Superior temporal gyrus (tissue), 1 donor: ENCODE data around the gene FASLG.

Experiments
- DNase-seq: peaks from one replicate; pipeline ENCODE4 v3.0.0-alpha.2; 2016; ENCODE audit errors: extremely low spot score

Gene FASLG

DNA sequence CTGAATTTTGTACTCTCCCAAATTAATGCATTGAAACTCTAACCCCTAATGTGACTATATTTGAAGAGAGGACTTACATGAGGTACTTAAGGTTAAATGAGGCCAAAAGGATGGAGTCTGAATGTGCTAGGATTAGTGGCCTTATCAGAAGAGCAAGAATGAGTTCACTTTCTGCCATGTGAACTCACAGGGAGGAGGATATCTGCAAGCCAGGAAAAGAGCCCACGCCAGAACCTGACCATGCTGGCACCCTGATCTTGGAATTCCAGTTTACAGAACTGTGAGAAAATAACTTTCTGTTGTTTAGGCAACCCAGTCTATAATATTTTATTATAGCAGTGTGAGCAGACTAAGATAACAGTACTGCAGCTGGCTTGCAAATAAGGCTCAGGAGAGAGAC is 12.2 kb upstream of the FASLG start:
- no peak for DNase-seq

DNA sequence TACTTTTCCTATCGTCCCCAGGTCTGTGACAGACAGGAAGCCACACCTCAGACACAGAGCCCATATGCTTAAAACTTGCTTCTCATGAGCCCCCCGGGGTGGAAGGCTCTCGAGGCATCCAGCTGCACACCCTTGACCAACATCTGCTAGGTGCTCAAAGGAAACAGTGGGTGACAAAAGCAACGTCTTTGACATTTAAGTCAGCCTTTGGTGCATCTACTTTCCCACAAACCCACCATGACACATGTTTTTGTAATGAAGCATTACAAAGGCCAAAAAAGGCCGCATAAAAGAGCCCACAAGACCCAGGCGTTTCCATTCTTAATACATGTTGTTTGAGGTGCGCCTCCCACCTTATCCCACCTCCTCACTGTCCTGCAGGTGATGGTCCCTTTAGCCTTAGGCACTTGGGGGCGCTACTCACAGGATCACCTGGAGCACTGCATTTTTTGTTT is 11.8 kb upstream of the FASLG start:
- DNase-seq = no peak

DNA sequence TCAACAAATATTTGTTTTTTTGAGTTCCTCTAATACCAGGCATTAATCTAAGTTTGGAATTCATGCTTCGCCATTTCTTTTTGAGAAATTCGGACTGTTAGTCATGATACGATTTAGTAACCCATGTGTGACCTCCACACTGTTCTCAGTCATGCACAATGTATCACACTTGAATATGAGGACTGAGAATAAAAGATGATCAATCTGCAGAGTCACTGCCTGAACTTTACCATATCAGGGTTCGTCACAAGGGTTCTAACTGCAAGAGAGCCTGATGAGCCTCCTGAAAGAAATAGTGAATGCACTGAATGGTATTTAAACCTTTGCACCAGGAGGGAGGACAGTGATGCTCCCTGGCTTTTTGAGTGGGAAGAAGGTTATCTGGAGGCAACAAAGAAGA is 10.9 kb upstream of the FASLG start:
- no peak for DNase-seq

DNA sequence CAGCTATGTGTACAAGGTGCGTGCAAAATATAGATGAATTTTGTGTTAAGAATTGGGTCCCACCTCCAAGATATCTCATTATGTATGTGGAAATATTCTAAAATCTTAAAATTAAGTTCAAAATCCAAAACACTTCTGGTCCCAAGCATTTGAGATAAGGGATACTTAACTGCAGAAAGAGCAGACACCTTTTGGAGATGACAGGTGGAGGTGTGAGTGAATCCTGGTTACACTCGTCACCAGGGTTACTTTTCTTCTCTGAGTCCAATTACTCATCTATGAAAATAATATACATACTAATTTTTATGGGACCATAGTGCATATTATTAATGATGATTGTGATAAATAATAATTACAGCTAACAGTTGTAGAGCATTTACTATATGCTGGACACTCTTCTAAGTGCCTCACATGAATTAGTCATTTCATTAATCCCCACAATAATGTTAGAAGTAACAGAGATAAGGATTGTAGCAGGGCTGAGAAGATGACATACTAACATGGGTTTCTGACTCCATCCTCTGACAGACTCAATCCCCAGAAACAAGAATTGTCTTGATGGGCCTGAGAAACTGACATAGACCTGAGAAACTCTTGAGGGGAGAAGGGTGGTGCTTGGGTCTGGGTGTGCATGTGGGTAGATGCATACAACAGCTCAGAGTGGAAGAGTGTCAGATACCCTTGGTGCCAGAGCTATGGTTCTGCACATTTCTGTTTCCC is 8.3 kb upstream of the FASLG start:
- DNase-seq = no peak

DNA sequence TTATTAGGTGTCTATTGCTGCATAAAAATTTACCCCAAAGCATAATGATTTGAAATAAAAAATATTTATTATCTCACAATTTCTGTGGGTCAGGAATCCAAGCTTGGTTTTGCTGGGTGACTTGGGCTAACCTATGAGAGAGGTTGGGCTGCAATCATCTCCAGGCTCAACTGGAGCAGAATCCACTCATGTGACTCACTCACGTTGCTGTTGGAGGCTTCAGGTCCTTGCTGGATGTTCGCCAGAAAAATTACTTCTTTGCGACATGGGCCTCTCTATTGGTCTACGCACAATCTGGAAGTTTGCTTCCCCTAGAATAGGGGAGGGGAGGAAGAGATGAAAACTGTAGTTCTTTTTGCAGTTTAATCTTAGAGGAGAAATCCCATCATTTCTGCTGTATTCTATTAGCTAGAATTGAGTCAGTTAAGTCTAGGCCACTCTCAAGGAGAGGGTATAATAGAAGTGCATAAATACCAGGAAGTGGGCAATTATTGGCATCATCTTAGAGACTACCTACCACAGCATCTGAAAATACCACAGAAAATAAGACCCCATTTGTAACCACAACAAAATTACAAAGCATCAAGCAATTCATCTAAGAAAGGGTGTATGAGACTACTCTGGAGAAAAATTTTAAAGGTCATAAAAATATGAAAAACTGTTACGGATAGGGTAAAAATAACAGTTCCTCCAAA is 5.7 kb upstream of the FASLG start:
- no peak for DNase-seq

DNA sequence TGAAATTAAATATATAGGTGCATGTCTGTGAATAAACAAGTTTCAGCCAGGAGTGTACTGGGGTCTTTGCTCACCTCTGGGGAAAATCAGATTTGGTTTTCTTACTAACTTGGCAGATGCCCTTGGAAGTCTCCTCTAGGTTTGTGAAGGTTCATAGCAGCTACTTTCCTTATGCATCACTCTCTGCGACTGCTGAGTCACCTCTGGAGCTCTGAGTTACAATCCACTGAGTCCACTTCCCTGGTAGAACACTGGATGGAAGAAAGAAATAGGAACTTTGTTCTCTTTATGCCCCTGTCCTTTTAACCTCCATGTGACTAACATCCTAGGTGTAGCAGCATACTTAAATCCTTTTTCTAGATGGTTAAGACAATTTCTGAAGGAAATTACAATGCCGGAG is 4.4 kb upstream of the FASLG start:
- no peak for DNase-seq

DNA sequence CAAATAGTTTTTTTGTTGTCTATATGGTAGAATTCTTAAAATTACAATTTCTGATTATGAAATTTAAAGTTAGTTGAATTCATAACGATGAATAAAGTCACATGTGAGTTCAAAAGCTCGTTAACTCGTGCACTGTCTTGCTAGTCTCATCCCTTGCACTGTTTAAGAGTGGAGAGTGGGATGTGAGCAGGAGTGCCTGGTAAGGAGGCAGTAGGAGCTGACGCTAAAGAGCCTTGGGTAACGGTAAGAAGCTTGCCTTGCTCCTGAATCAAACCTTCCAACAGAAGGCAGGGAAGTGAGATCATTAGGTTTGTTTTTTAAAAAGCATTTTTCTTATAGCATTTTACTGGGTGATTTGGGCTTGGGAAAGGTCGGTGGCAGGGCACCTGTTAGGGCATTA is 2.3 kb upstream of the FASLG start:
- DNase-seq = no peak

DNA sequence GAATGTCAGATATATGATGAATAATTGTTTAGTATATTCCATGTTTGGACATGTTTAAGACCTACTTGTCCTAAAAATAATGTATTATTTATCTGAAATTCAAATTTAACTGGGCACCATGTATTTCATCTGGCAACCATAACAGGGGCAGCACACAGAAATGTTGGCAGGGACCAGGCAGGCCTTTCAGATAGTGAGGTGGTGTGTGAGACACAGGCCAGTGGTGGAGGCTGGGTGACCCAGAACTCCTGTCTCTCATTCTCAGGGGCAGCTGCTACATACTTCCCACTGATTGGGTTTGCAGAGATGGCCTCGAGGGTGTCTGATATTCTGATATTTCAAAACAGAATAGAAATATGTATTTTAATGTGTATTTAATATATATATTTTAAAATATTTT is 1.3 kb upstream of the FASLG start:
- no peak for DNase-seq

DNA sequence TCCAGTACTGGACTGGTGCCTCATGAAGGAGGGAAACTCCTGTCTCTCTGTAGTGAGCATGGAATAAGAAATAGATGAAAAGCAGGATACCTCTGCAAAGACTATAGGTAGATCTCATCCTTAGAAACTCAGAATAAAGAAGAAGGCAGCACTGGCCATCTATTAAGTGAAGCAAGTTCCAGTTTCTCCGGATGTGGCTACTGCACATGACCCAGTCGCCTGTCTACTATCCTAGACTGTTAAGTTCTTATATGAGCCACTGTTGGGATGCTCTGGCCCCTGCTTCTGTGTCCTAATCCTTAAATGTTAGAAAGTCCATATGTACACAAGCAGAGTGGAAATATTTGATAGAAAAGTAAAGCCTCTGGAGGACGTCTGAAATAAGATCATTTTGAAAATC is 2.2 kb downstream of the FASLG start:
- DNase-seq = no peak

DNA sequence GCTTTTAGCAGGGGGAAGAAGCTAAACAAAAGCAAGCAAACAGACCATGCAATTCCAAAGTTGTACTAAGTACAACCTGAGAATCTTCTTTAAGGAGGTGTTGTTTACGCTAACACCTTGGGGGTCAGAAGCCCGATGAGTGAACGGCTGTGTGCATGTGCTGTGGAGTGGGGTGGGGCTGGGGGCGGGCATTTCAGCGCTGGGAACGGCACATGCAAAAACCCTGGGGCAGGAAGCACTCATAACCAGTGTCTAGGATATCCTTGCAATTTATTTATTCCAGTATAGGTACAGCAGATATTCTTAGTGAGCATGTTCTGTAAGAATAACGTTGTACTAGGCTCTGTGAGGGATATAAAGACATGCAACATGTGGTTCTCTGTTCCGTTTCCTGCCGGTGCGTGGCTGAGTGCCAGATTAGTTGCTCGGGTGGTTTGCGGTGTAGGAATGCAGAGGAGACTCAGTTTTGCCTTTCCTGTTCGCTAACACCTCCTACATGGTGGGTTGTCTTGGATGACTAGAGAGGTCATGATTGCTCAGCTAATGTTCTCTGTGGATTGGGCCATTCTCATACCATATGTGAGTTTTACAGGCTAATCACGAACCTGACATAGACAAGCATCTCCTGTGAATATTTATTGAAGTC is 3.7 kb downstream of the FASLG start:
- no peak for DNase-seq

DNA sequence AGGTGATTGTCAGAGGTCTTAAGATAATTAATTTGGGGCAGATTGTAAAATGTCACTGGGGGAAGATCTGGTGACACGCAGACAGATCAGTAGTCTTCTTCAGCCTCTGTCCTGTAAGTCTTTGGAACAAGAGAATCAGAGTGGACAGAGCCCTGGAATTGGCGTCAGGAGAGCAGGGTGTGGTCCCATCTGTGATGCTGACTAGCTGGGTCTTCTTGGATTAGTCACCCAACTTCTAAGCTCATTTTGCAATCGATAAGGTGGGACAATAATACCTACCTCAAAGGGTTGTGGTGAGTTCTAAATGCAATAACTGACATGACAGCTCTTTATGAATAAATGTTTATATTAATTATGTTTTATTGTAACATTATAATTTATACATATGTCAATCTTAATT is 4.8 kb downstream of the FASLG start:
- no peak for DNase-seq

DNA sequence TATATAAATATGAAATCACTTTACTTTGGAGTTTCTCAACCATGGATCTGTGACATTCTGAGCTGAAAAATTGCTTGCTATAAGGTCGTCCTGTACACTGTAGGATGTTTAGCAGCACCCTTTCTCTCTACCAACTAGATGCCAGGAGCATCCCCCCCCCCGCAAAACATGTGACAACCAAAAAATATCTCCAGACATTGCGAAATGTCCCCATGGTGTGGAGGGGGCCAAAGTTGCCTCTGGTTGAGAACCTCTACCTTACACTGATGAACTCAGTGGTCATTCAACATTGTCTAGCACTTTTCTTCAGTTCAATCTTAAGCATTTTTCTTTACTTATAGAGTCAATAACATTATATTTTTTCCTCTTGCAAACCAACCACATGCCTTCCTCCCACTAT is 9.2 kb downstream of the FASLG start:
- no peak for DNase-seq

DNA sequence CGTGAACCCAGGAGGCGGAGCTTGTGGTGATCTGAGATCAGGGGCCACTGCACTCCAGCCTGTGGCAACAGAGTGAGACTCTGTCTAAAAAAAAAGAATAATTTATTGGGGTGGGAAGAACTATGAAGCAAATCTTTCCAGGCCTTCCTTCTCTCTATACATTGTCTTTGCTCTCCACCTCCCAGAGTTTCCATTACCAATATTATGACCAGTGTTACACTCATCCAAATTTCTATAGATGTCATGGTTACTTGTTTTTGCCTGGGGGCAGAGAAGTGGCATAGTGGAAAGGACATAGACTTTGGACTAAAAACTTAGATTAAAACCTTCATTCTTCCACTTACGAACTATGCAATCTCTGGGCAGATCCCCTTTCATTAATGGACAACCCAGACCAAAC is 10.1 kb downstream of the FASLG start:
- DNase-seq = no peak

DNA sequence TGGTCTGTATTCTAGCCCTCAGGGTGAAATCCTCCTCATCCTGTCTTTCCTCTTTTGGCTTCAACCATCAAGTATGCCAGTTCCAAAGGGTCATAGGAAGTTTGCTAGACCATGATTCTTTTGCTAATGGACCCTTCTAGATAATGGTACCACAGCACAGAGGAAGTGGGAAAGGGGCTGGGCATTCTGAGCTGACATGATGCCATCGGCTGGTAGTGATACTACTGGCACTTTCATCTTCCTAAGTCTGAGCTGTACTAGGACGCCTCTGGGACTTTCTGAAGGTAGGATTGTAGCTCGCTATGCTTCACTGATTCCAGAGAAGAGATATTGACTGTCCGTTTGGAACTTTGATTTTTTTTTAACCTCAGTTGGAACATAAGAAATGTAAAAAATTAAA is 11.4 kb downstream of the FASLG start:
- no peak for DNase-seq

DNA sequence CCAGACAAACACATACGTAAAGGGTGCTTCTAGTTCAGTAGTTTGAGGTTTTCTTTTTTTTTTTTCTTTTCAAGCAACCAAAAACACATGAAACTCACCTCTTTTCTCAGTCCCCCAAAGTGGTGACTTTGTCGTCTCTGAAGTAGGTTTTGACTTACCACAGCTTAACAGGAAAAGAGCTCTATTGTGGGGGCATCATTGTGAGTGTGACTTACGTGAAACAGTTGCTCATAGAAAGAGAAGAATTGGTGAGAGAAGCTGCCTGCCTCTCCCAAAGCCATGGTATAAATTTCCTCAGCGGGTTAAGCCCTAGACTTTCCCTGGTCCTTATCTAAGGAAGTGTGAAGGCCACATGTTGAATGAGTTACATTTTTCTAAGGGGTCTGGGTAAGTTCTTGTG is 11.9 kb downstream of the FASLG start:
- DNase-seq = no peak

DNA sequence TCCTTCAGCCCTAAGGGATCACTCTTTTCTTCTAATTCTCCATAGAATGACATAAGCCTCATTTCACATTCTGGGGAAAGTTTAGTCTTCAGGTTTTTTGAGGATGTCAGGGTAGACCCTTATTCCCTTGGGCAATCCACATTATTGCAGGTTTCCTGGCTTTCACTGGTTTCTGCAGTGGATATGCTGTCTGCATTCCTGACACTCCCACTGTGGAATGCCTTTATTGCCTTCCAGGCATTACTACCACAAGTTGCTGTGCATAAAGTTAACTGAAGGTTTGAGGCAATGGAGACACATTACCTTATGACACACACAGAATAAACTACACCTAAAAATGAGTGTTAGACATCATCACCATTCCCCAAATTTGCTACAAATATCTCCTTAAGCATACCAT is 12.7 kb downstream of the FASLG start:
- DNase-seq = no peak

DNA sequence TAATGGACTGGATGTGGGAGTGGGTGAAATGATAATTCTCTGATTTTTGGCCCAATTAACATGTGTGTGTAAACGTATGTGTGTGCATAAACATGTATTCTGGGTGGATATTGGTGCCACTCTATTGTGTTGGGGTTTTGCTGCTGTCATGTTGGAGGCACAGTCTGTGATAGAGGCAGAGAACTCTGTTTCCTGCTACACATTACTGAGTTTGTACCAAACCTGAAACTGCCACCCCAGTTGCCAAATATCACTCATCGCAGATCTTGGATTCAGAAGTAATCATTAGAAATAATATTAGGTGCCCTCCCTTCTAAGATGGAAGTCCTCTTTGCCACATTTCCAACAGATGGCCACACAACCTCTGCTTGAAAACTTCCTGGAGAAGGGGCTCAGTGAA is 13.8 kb downstream of the FASLG start:
- DNase-seq = no peak

DNA sequence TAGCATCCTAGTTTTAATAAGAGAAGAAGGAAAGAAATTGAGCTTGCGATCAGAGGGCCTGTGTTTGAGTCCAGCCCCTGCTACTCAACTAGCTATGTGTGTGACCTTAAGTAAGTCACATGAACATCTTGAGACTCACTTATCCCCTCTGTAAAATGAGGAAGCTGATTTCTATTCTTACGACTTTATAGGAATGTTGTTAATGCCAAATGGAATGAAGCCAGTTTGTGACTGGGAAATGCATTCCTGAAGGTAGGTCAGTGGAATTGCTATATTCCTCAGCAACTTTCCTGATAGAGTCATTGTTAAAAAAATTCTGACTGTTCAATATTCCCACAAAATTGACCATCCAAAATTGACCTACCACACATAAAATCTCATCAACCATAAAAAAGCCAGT is 14.9 kb downstream of the FASLG start:
- no peak for DNase-seq

DNA sequence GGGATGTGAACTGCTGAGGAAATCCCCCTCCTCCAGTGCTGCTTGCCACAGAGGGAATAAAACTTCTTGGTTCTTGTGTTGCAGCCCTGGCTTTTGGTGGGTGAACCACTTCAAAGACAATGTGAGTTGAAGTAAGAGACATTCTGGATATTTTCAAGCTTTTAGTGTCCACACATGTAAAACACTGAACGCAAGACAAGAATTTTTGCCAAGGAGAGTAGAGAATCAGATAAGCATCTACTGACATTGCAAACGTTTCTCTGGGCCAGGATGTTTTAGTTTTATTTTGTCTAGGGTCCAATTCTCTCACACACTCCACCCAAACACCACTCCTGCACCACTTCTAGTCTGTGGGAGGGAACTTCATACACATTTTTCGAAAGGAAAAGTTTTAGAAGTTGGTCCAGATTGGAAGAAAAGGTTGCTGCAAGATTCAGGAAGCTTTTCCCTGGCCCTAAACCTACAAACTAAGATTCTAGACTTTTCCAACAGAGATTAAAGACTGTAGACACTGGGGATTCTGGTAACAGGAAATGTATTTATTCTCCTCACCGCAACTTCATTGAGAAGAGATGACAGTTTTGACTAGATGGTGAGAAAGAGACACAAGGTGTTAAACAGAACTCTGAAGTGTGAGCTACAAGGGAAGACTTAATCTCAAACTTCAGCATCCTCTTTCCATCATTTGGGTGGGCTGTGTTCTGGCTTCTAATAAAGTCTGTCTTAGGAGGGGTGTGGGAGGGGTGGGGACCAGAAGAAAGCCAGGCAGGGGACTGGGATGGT is 16.1 kb downstream of the FASLG start:
- DNase-seq = no peak

DNA sequence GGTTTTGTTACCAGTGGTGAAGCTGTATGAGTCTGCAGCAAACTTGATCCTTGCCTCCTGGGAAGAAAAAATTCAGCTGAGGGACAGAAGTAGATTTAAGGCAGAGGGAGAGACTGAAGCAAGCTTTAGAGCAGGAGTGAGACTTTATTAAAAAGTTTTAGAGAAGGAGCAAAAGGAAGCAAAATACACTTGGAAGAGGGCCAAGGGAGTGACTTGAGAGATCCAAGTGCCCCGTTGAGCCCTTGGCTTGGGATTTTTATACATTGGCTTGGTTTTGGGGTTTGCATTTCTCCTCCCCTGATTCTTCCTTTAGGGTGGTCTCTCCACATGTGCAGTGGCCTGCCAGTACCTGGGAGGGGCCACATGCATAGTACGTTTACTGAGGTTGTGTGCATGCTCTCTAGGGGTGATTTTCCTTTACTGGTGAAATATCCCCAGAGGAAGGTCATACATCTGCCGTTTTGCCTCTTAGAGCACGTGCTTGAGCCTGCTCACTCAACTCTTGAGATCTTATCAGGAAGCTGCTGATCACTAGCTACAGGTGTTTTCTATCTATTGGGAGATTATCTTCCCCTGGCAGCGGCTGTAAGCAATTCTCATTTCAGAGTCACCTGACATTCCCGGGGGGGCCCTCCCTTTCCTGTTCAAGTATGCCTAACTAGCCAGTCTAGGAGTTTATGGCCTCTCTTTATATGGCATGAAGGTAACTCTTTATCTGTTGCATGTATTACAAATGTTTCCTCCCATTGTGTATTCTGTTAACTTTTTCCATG is 20.3 kb downstream of the FASLG start:
- DNase-seq = no peak

DNA sequence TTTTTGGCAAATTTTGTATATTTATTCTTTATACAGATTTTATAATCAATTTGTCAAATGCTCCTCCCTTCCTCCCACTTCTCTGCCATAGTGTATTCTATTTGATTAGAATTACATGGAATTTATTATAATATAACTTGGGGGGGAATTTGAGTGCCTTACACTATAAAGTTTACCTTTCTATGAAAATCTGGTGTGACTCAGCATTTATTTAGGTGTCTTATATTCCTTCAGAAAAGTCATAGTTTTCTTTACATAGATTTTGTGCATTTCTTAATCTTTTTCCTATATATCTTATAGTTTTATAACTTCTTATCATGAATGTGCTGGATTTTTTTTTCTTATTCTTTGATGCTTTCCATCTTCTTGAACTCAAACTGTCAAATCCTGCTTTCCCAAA is 21.3 kb downstream of the FASLG start:
- DNase-seq = no peak
